Smooth muscle cell (in vitro differentiated cells): ENCODE results near the gene POT1. TPM values are rescaled to one million over a fixed set of nuclear protein-coding genes. Genes with fewer than 3 reads are reported as not detected.

Experiments used
- DNase-seq: peaks from one replicate; lab custom pipeline; 2025; ENCODE audit not compliant: unreplicated experiment; lab: John Stamatoyannopoulos, UW
- H2AFZ ChIP-seq: fragments of 200-600 bp; sonication (generic); 2 replicates; pipeline ENCODE4 v1.6.0; 2016; ENCODE audit warnings: antibody characterized with exemption, low read depth, mild to moderate bottlenecking
- H3F3A ChIP-seq: fragments of 200-600 bp; sonication (generic); 2 replicates; pipeline ENCODE4 v1.6.0; 2017; ENCODE audit warnings: antibody characterized with exemption, low read depth
- H3K27ac ChIP-seq: fragments of 200-600 bp; sonication (generic); 2 replicates; pipeline ENCODE4 v1.5.1; 2016; ENCODE audit warnings: low read depth, mild to moderate bottlenecking
- H3K27me3 ChIP-seq: fragments of 200-600 bp; sonication (generic); 2 replicates; pipeline ENCODE4 v1.6.1; 2016; ENCODE audit warnings: low read depth, mild to moderate bottlenecking
- H3K36me3 ChIP-seq: fragments of 200-600 bp; sonication (generic); 2 replicates; pipeline ENCODE4 v1.5.1; 2016; ENCODE audit warnings: low read depth
- H3K4me1 ChIP-seq: fragments of 200-600 bp; sonication (generic); 2 replicates; pipeline ENCODE4 v1.5.1; 2016; ENCODE audit warnings: low read depth
- H3K4me2 ChIP-seq: fragments of 200-600 bp; sonication (generic); 2 replicates; pipeline ENCODE4 v1.6.0; 2016; ENCODE audit warnings: mild to moderate bottlenecking
- H3K4me3 ChIP-seq: fragments of 200-600 bp; sonication (generic); 2 replicates; pipeline ENCODE4 v1.5.1; 2016; ENCODE audit warnings: mild to moderate bottlenecking
- H3K79me2 ChIP-seq: fragments of 200-600 bp; sonication (generic); 2 replicates; pipeline ENCODE4 v1.6.0; 2016; ENCODE audit warnings: low read depth, mild to moderate bottlenecking
- H3K9ac ChIP-seq: fragments of 200-600 bp; sonication (generic); 2 replicates; pipeline ENCODE4 v1.6.0; 2016; ENCODE audit warnings: low read depth
- H3K9me3 ChIP-seq: fragments of 200-600 bp; sonication (generic); replicated peaks from 2 replicates; pipeline ENCODE4 v1.5.1; 2016; ENCODE audit warnings: low read depth
- H4K20me1 ChIP-seq: fragments of 200-600 bp; sonication (generic); 2 replicates; pipeline ENCODE4 v1.6.0; 2016; ENCODE audit warnings: low read depth
- WGBS: methylation state at CpG from one replicate; pipeline ENCODE4 v1.1.7; 2016; ENCODE audit warnings: low lambda C conversion rate; 5-methylcytosine and 5-hydroxymethylcytosine counted together
- polyA plus RNA-seq: library from polyadenylated mRNA; unstranded; fragments of >200 nt; fragmentation: Nextera tagmentation; extraction: Ambion mirVana; gene quantifications from 2 replicates; pipeline ENCODE4 v1.2.1, GENCODE V29; 2016
- total RNA-seq: library from RNA; depleted of rRNA; stranded (reverse); fragments of >200 nt; gene quantifications from 2 replicates; pipeline ENCODE4 v1.2.3, GENCODE V29; 2014
- TF ChIP-seq, protein P1 (sequence below): fragments of 200-600 bp; sonication (generic); IDR thresholded peaks from 2 replicates; pipeline ENCODE4 v1.5.1; 2017; ENCODE audit warnings: borderline replicate concordance, mild to moderate bottlenecking, antibody characterized with exemption; ENCODE audit not compliant: insufficient read depth, poor library complexity, severe bottlenecking

Gene POT1
- total and polyA plus RNA-seq, 2 experiments from 2014 or later = 12.2 to 35.5 TPM

DNA sequence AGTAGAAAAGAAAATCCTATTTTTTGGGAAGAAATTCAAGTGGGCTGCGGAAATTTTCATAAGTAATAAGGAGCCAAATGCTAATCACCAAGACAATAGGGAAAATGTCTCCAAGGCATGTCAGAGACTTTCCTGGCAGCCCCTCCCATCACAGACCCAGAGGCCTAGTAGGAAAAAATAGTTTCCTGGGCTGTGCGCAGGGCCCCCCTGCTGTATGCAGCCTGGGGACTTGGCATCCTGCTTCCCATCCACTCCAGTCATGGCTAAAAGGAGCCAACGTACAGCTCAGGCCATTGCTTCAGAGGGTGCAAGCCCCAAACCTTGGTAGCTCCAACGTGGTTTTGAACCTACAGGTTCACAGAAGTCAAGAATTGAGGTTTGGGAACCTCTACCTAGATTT is 12.8 kb upstream of the POT1 start:
- WGBS = 95% methylated on average over 4 of the region's 4 CpGs
- Histone ChIP-seq H3K4me2 (no peak overlapping the region), H3K4me1 (no peaks in the 10 kb centered on the region), H3K79me2 (no peaks in the 10 kb centered on the region), H3K9me3 (no peaks in the 10 kb centered on the region), H3K27me3 (no peaks in the 10 kb centered on the region), H2AFZ (no peak overlapping the region), H4K20me1 (no peaks in the 10 kb centered on the region), H3K9ac (no peak overlapping the region), H3K4me3 (no peak overlapping the region), H3K36me3 (no peaks in the 10 kb centered on the region), H3F3A (no peaks in the 10 kb centered on the region), H3K27ac (no peak overlapping the region)
- TF ChIP-seq, protein P1, sequence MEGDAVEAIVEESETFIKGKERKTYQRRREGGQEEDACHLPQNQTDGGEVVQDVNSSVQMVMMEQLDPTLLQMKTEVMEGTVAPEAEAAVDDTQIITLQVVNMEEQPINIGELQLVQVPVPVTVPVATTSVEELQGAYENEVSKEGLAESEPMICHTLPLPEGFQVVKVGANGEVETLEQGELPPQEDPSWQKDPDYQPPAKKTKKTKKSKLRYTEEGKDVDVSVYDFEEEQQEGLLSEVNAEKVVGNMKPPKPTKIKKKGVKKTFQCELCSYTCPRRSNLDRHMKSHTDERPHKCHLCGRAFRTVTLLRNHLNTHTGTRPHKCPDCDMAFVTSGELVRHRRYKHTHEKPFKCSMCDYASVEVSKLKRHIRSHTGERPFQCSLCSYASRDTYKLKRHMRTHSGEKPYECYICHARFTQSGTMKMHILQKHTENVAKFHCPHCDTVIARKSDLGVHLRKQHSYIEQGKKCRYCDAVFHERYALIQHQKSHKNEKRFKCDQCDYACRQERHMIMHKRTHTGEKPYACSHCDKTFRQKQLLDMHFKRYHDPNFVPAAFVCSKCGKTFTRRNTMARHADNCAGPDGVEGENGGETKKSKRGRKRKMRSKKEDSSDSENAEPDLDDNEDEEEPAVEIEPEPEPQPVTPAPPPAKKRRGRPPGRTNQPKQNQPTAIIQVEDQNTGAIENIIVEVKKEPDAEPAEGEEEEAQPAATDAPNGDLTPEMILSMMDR = no peak
- no peak for DNase-seq

DNA sequence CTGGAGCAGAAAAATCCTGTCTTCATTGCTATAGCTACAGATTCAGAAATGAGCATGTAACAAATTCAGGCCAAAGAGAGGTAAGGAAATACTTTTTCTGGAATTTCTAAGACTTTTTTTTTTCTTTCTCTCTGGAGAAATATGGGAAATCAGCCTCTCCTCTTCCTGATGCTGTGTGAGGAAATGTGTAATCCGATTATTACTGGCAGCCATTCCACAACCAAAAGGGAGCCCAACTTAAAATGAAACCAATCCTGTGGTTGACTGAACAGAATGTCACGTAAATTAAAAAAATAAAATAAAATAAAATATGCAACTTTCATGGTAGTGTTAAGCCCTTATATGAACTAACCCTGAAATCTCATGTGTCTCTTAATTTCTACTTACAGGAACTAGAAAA is 10.7 kb upstream of the POT1 start:
- Histone ChIP-seq H3K27me3 (no peaks in the 10 kb centered on the region), H3K4me3 (no peak overlapping the region), H3K4me2 (no peak overlapping the region), H3F3A (no peaks in the 10 kb centered on the region), H2AFZ (no peak overlapping the region), H3K9me3 (no peaks in the 10 kb centered on the region), H3K9ac (no peak overlapping the region), H3K4me1 (no peaks in the 10 kb centered on the region), H3K27ac (no peak overlapping the region), H4K20me1 (no peaks in the 10 kb centered on the region), H3K36me3 (no peaks in the 10 kb centered on the region), H3K79me2 (no peaks in the 10 kb centered on the region)
- no peak for DNase-seq
- WGBS = 88% methylated on average over 2 of the region's 2 CpGs
- TF ChIP-seq, protein P1 = no peak

DNA sequence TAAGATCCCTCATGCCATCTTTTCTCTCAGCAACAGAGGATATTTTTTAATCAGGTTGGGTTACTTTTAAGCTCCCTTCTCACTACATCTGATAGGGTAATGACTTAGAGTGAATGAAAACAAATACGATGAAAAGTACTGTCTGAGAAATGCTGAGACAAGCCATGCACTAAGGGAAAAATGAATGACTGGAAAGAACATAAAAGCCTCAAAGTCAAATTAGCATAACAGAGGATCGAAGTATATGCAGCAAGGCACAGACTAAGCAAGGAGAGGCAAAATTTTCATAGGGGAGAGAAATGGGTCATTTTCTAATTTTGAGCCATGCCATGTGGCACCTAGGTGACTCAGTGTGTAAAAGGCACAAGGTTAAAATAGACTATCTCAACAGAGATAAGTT is 8.5 kb upstream of the POT1 start:
- no peaks in the 10 kb centered on the region for H3K27me3 ChIP-seq
- H3K9me3 ChIP-seq = no peaks in the 10 kb centered on the region
- DNase-seq = no peak
- no peak overlapping the region for H3K4me3 ChIP-seq
- TF ChIP-seq, protein P1 = no peak
- H4K20me1 ChIP-seq = no peaks in the 10 kb centered on the region
- H3K79me2 ChIP-seq = no peaks in the 10 kb centered on the region
- WGBS = 87% methylated on average over 2 of the region's 2 CpGs
- H3K36me3 ChIP-seq = no peaks in the 10 kb centered on the region
- H3K4me2 ChIP-seq = no peak overlapping the region
- H2AFZ ChIP-seq = no peak overlapping the region
- no peaks in the 10 kb centered on the region for H3F3A ChIP-seq
- no peak overlapping the region for H3K9ac ChIP-seq
- H3K27ac ChIP-seq = no peak overlapping the region
- no peaks in the 10 kb centered on the region for H3K4me1 ChIP-seq

DNA sequence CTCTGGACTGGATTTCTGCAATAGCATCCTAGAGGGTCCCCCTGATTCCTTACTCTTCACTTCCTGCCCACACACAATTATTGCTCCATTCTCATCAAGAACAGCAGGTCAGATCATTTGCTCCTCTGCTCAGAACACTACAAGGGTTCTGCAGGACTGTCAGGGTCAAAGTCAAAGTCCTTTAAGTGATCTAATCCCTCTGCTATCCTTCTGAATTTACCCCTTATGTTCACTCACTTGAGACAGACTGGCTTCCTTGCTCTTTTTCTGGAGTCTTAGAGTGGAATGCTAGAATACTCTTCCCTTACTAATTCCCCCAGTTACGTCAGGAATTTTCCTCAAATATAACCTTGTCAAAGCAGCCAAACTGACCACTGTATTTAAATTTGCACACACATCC is 7.5 kb upstream of the POT1 start:
- TF ChIP-seq, protein P1 = no peak
- Histone ChIP-seq H3K27ac (no peak overlapping the region), H3K79me2 (no peaks in the 10 kb centered on the region), H3K9ac (no peak overlapping the region), H3F3A (no peaks in the 10 kb centered on the region), H3K36me3 (no peaks in the 10 kb centered on the region), H3K9me3 (no peaks in the 10 kb centered on the region), H3K4me1 (no peaks in the 10 kb centered on the region), H3K4me2 (no peak overlapping the region), H3K4me3 (no peak overlapping the region), H4K20me1 (no peaks in the 10 kb centered on the region), H2AFZ (no peak overlapping the region), H3K27me3 (no peaks in the 10 kb centered on the region)
- 75% methylated on average over 1 of the region's 1 CpG for WGBS
- no peak for DNase-seq
